HG03159 (cell line): ENCODE results near the gene ERVH48-1.
"Not testable (repeated sequence)": the region's sequence is repeated elsewhere in the genome, so short reads cannot be mapped to it uniquely, and the experiment has no call there.

ENCODE experiments used
- ATAC-seq: cut with Tn5 transposase; IDR thresholded peaks from one replicate; pipeline ENCODE4 v1.9.1; 2021; ENCODE audit warnings: mild to moderate bottlenecking, moderate library complexity; ENCODE audit not compliant: unreplicated experiment

Gene ERVH48-1

GRCh38 chr21:42939582-42940413, 14.4 kb upstream of the ERVH48-1 start:
- ATAC-seq, result no peak

GRCh38 chr21:42938606-42938995, 13.2 kb upstream of the ERVH48-1 start:
- not testable (repeated sequence) for ATAC-seq

GRCh38 chr21:42937960-42938605, 12.7 kb upstream of the ERVH48-1 start:
- no peak for ATAC-seq

- not testable (repeated sequence) for ATAC-seq
Measured at GRCh38 chr21:42937034-42937940, 11.9 kb upstream of the ERVH48-1 start.

GRCh38 chr21:42936360-42936759, 10.9 kb upstream of the ERVH48-1 start:
- ATAC-seq, result not testable (repeated sequence)

GRCh38 chr21:42933973-42934372, 8.5 kb upstream of the ERVH48-1 start:
- not testable (repeated sequence) for ATAC-seq

- ATAC-seq, result not testable (repeated sequence)
Measured at GRCh38 chr21:42933137-42933970, 7.9 kb upstream of the ERVH48-1 start.

- not testable (repeated sequence) for ATAC-seq
Measured at GRCh38 chr21:42932378-42933136, 7.1 kb upstream of the ERVH48-1 start.

- no peak for ATAC-seq
Measured at GRCh38 chr21:42931560-42932235, 6.3 kb upstream of the ERVH48-1 start.

- ATAC-seq, result no peak
Measured at GRCh38 chr21:42929969-42930368, 4.5 kb upstream of the ERVH48-1 start.

- not testable (repeated sequence) for ATAC-seq
Measured at GRCh38 chr21:42927474-42928200, 2.2 kb upstream of the ERVH48-1 start.

GRCh38 chr21:42924433-42924751, 1.0 kb downstream of the ERVH48-1 start:
- ATAC-seq, result no peak

GRCh38 chr21:42923553-42924432, 1.6 kb downstream of the ERVH48-1 start:
- ATAC-seq, result peak; percentile 52

GRCh38 chr21:42922918-42923317, 2.5 kb downstream of the ERVH48-1 start:
- ATAC-seq, result no peak

- ATAC-seq, result no peak
Measured at GRCh38 chr21:42921927-42922326, 3.5 kb downstream of the ERVH48-1 start.

GRCh38 chr21:42918291-42918690, 7.1 kb downstream of the ERVH48-1 start:
- no peak for ATAC-seq

- no peak for ATAC-seq
Measured at GRCh38 chr21:42913476-42913875, 12.0 kb downstream of the ERVH48-1 start.
